Measurements from ENCODE around the gene FAAH. TPM values are rescaled to one million over a fixed set of nuclear protein-coding genes. Genes with fewer than 3 reads are reported as not detected.

The FAAH gene
- total and polyA plus RNA-seq, 2 of the 13 experiments (the other 11 are each of a cell fraction or from before 2014, with no cell fraction given), result 5.4 to 11.0 TPM

DNA sequence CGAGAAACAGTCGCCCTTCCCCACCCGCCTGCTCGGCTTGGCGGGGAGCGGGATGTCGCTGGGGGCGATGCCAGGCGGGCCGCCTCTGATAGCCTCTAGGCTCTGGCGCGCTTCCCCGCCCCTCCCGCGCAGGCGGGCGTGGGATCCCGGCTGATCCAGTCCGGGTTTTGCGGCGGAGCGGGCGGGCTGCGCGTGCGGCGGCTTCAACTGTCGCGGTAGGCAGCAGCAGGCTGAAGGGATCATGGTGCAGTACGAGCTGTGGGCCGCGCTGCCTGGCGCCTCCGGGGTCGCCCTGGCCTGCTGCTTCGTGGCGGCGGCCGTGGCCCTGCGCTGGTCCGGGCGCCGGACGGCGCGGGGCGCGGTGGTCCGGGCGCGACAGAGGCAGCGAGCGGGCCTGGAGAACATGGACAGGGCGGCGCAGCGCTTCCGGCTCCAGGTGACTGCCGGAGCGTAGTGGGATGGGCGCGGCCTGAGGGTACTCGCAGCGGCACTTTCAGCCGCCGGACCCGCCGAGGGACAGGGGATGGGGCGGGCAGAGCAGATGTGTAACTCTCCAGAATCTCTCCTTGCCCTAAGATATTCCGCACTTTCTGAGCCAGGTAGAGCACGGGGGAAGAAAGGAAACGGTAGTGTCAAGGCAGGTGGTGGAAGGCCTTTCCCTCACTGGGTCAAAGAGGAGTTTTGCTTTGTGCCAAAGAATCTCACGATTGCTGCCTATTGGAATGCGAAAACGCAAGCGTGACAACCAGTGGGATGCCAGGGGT is at the start of gene FAAH (continued):
- TF ChIP-seq ZNF552 (CRISPR knock-in tag; IDR thresholded peaks at IDR 0.05; ENCODE audit: borderline replicate concordance), result 0 out of 2 replicates have a peak, but pooled peaks have one; percentile 53
- TF ChIP-seq RCOR2 (CRISPR knock-in tag; IDR thresholded peaks at IDR 0.05), result no peak
- TF ChIP-seq KLF6 (CRISPR knock-in tag; IDR thresholded peaks at IDR 0.05), result 0 out of 2 replicates have a peak, but pooled peaks have one; percentile 60
- TF ChIP-seq, protein P1, sequence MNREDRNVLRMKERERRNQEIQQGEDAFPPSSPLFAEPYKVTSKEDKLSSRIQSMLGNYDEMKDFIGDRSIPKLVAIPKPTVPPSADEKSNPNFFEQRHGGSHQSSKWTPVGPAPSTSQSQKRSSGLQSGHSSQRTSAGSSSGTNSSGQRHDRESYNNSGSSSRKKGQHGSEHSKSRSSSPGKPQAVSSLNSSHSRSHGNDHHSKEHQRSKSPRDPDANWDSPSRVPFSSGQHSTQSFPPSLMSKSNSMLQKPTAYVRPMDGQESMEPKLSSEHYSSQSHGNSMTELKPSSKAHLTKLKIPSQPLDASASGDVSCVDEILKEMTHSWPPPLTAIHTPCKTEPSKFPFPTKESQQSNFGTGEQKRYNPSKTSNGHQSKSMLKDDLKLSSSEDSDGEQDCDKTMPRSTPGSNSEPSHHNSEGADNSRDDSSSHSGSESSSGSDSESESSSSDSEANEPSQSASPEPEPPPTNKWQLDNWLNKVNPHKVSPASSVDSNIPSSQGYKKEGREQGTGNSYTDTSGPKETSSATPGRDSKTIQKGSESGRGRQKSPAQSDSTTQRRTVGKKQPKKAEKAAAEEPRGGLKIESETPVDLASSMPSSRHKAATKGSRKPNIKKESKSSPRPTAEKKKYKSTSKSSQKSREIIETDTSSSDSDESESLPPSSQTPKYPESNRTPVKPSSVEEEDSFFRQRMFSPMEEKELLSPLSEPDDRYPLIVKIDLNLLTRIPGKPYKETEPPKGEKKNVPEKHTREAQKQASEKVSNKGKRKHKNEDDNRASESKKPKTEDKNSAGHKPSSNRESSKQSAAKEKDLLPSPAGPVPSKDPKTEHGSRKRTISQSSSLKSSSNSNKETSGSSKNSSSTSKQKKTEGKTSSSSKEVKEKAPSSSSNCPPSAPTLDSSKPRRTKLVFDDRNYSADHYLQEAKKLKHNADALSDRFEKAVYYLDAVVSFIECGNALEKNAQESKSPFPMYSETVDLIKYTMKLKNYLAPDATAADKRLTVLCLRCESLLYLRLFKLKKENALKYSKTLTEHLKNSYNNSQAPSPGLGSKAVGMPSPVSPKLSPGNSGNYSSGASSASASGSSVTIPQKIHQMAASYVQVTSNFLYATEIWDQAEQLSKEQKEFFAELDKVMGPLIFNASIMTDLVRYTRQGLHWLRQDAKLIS (CRISPR knock-in tag; IDR thresholded peaks at IDR 0.05), result no peak
- TF ChIP-seq BRD4 (CRISPR knock-in tag; IDR thresholded peaks at IDR 0.05), result peak; percentile 71; the same call in 1 of the 2 replicates
- TF ChIP-seq, protein P2, sequence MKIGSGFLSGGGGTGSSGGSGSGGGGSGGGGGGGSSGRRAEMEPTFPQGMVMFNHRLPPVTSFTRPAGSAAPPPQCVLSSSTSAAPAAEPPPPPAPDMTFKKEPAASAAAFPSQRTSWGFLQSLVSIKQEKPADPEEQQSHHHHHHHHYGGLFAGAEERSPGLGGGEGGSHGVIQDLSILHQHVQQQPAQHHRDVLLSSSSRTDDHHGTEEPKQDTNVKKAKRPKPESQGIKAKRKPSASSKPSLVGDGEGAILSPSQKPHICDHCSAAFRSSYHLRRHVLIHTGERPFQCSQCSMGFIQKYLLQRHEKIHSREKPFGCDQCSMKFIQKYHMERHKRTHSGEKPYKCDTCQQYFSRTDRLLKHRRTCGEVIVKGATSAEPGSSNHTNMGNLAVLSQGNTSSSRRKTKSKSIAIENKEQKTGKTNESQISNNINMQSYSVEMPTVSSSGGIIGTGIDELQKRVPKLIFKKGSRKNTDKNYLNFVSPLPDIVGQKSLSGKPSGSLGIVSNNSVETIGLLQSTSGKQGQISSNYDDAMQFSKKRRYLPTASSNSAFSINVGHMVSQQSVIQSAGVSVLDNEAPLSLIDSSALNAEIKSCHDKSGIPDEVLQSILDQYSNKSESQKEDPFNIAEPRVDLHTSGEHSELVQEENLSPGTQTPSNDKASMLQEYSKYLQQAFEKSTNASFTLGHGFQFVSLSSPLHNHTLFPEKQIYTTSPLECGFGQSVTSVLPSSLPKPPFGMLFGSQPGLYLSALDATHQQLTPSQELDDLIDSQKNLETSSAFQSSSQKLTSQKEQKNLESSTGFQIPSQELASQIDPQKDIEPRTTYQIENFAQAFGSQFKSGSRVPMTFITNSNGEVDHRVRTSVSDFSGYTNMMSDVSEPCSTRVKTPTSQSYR (CRISPR knock-in tag; IDR thresholded peaks at IDR 0.05; ENCODE audit: borderline replicate concordance), result no peak; the same call in 1 of the 2 replicates
- TF ChIP-seq, protein P3, sequence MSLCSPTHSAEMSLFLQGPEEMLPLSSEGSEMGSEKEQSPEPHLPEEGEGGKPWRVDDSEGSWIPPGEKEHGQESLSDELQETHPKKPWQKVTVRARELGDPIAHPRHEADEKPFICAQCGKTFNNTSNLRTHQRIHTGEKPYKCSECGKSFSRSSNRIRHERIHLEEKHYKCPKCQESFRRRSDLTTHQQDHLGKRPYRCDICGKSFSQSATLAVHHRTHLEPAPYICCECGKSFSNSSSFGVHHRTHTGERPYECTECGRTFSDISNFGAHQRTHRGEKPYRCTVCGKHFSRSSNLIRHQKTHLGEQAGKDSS (CRISPR knock-in tag; IDR thresholded peaks at IDR 0.05; ENCODE audit: borderline replicate concordance, low read depth), result peak; percentile 69; the same call in 1 of the 2 replicates
- TF ChIP-seq SALL2 (CRISPR knock-in tag; IDR thresholded peaks at IDR 0.05), result peak; percentile 90
- 0 out of 2 replicates have a peak, but pooled peaks have one; percentile 71 for TF ChIP-seq SMAD9 (CRISPR knock-in tag; IDR thresholded peaks at IDR 0.05)
- TF ChIP-seq, protein P4, sequence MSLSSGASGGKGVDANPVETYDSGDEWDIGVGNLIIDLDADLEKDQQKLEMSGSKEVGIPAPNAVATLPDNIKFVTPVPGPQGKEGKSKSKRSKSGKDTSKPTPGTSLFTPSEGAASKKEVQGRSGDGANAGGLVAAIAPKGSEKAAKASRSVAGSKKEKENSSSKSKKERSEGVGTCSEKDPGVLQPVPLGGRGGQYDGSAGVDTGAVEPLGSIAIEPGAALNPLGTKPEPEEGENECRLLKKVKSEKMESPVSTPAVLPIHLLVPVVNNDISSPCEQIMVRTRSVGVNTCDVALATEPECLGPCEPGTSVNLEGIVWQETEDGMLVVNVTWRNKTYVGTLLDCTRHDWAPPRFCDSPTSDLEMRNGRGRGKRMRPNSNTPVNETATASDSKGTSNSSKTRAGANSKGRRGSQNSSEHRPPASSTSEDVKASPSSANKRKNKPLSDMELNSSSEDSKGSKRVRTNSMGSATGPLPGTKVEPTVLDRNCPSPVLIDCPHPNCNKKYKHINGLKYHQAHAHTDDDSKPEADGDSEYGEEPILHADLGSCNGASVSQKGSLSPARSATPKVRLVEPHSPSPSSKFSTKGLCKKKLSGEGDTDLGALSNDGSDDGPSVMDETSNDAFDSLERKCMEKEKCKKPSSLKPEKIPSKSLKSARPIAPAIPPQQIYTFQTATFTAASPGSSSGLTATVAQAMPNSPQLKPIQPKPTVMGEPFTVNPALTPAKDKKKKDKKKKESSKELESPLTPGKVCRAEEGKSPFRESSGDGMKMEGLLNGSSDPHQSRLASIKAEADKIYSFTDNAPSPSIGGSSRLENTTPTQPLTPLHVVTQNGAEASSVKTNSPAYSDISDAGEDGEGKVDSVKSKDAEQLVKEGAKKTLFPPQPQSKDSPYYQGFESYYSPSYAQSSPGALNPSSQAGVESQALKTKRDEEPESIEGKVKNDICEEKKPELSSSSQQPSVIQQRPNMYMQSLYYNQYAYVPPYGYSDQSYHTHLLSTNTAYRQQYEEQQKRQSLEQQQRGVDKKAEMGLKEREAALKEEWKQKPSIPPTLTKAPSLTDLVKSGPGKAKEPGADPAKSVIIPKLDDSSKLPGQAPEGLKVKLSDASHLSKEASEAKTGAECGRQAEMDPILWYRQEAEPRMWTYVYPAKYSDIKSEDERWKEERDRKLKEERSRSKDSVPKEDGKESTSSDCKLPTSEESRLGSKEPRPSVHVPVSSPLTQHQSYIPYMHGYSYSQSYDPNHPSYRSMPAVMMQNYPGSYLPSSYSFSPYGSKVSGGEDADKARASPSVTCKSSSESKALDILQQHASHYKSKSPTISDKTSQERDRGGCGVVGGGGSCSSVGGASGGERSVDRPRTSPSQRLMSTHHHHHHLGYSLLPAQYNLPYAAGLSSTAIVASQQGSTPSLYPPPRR (CRISPR knock-in tag; IDR thresholded peaks at IDR 0.05; ENCODE audit: borderline replicate concordance), result peak; percentile 35; the same call in 1 of the 2 replicates
- peak; percentile 97; the same call in 1 of the 2 replicates for TF ChIP-seq ATF7-NPFF (CRISPR knock-in tag; IDR thresholded peaks at IDR 0.05; ENCODE audit: low read depth)
- peak; percentile 95 for TF ChIP-seq ZNF30 (CRISPR knock-in tag; IDR thresholded peaks at IDR 0.05)
- no peak for TF ChIP-seq HMGA1 (CRISPR knock-in tag; conservative IDR thresholded peaks at IDR 0.05)
- peak; percentile 71 for TF ChIP-seq ELF3 (CRISPR knock-in tag; IDR thresholded peaks at IDR 0.05)
- TF ChIP-seq SKI (IDR thresholded peaks at IDR 0.05; ENCODE audit: partially characterized antibody), result peak; percentile 68
- no peak for TF ChIP-seq SIN3B (IDR thresholded peaks at IDR 0.05; ENCODE audit: low read length)
- no peak for TF ChIP-seq SMARCC2 (IDR thresholded peaks at IDR 0.05)
